H1 (cell line): ENCODE measurements around the gene IPO9. TPM values are rescaled to one million over a fixed set of nuclear protein-coding genes. Genes with fewer than 3 reads are reported as not detected.

Source experiments
- CTCF ChIA-PET: fragments of 300-600 bp; sonication (Branson Sonifier 250); formaldehyde crosslinking; loops from one replicate; lab custom pipeline; 2021; ENCODE audit not compliant: partially characterized antibody; lab: Charles Lee
- POLR2A ChIA-PET: fragments of 300-600 bp; sonication (Branson Sonifier 250); formaldehyde crosslinking; loops from one replicate; lab custom pipeline; 2021; ENCODE audit warnings: inconsistent platforms; ENCODE audit not compliant: partially characterized antibody; lab: Charles Lee
- DNase-seq, 2 experiments: peaks; one replicate each; pipeline versions ENCODE4 v3.0.0 to v3.0.0-alpha.2; 2010 to 2022; ENCODE audit warnings: low spot score in 2 of 2, low read depth in 1 of 2, mixed read lengths in 1 of 2
- FAIRE-seq: peaks from 2 replicates; lab custom pipeline; 2011; peaks lifted over from hg19 to GRCh38; lab: Jason Lieb, UNC
- H2AFZ ChIP-seq: 2 replicates; pipeline ENCODE4 v1.8.1; 2012; ENCODE audit warnings: low read length, inconsistent platforms
- H2AK5ac ChIP-seq: 2 replicates; pipeline ENCODE4 v1.6.1; 2013; ENCODE audit warnings: low read depth, low read length
- H2BK120ac ChIP-seq: replicated peaks from 2 replicates; pipeline ENCODE3; 2013; ENCODE audit warnings: low read depth, low read length, inconsistent platforms
- H2BK12ac ChIP-seq: 2 replicates; pipeline ENCODE4 v1.6.1; 2013; ENCODE audit warnings: low read depth, low read length
- H2BK15ac ChIP-seq: 2 replicates; pipeline ENCODE4 v1.6.1; 2013; ENCODE audit warnings: low read length
- H2BK20ac ChIP-seq: 2 replicates; pipeline ENCODE4 v1.6.1; 2013; ENCODE audit warnings: low read length
- H2BK5ac ChIP-seq: 2 replicates; pipeline ENCODE4 v1.6.1; 2013; ENCODE audit warnings: low read depth, low read length
- H3K14ac ChIP-seq: 2 replicates; pipeline ENCODE4 v1.6.1; 2013; ENCODE audit warnings: inconsistent platforms; ENCODE audit not compliant: insufficient read length
- H3K18ac ChIP-seq: 2 replicates; pipeline ENCODE4 v1.6.1; 2013; ENCODE audit warnings: low read length; ENCODE audit errors: extremely low read depth
- H3K23ac ChIP-seq: 2 replicates; pipeline ENCODE4 v1.6.1; 2013; ENCODE audit warnings: inconsistent platforms; ENCODE audit not compliant: insufficient read length
- H3K23me2 ChIP-seq: 2 replicates; pipeline ENCODE4 v1.6.1; 2013; ENCODE audit warnings: low read depth, low read length
- H3K27ac ChIP-seq: 2 replicates; pipeline ENCODE4 v1.6.1; 2011; ENCODE audit warnings: low read depth, low read length, inconsistent platforms
- H3K27me3 ChIP-seq, 4 experiments: replicated peaks in 1 of 4; 1 replicate in 1 of 4; 2 replicates in 3 of 4; pipeline versions ENCODE4 v1.6.1 to v1.8.1; 2011 to 2013; ENCODE audit warnings: low read length in 3 of 4, mild to moderate bottlenecking in 3 of 4, inconsistent platforms in 2 of 4, mixed read lengths in 2 of 4, moderate library complexity in 1 of 4; ENCODE audit not compliant: control insufficient read depth in 3 of 4, insufficient read depth in 3 of 4; ENCODE audit errors: extremely low read depth in 1 of 4
- H3K36me3 ChIP-seq, 4 experiments: 2 replicates each; pipeline versions ENCODE4 v1.6.1 to v1.8.1; 2011 to 2013; ENCODE audit warnings: mild to moderate bottlenecking in 4 of 4, low read length in 3 of 4, moderate library complexity in 2 of 4, control low read depth in 1 of 4, inconsistent platforms in 1 of 4; ENCODE audit not compliant: insufficient read depth in 4 of 4, control insufficient read depth in 2 of 4
- H3K4ac ChIP-seq: replicated peaks from 2 replicates; pipeline ENCODE3; 2013; ENCODE audit warnings: low read length, low read depth, mixed read lengths, inconsistent platforms; ENCODE audit not compliant: insufficient read length
- H3K4me1 ChIP-seq, 4 experiments: replicated peaks in 1 of 4; 1 replicate in 1 of 4; 2 replicates in 3 of 4; pipeline versions ENCODE4 v1.6.1 to v1.8.1; 2011 to 2013; ENCODE audit warnings: low read length in 3 of 4, inconsistent platforms in 2 of 4, mixed read lengths in 1 of 4; ENCODE audit not compliant: insufficient read depth in 4 of 4, control insufficient read depth in 3 of 4
- H3K4me2 ChIP-seq, 2 experiments: 2 replicates each; pipeline versions ENCODE4 v1.6.1 to v1.8.1; 2011 to 2013; ENCODE audit warnings: low read depth in 2 of 2, low read length in 2 of 2, control low read depth in 1 of 2, inconsistent platforms in 1 of 2, mild to moderate bottlenecking in 1 of 2; ENCODE audit not compliant: insufficient read depth in 1 of 2
- H3K4me3 ChIP-seq, 4 experiments: fragments of 200-600, 300-600 bp in 1 of 4; sonication (generic), shearing (Covaris generic), sonication (Bioruptor Twin) in 1 of 4; 2 replicates each; pipeline versions ENCODE4 v1.5.1 to v1.8.1; 2011 to 2016; ENCODE audit warnings: low read length in 4 of 4, low read depth in 3 of 4, control low read depth in 2 of 4, inconsistent platforms in 2 of 4, mild to moderate bottlenecking in 2 of 4, mixed read lengths in 1 of 4, moderate library complexity in 1 of 4; ENCODE audit not compliant: insufficient read depth in 2 of 4; ENCODE audit errors: extremely low read depth in 1 of 4
- H3K56ac ChIP-seq: replicated peaks from 2 replicates; pipeline ENCODE3; 2013; ENCODE audit warnings: low read depth, mild to moderate bottlenecking, mixed read lengths, low read length, inconsistent platforms; ENCODE audit not compliant: insufficient read length
- H3K79me1 ChIP-seq: 2 replicates; pipeline ENCODE4 v1.6.1; 2013; ENCODE audit warnings: low read depth, low read length, control low read depth
- H3K79me2 ChIP-seq, 2 experiments: 2 replicates each; pipeline versions ENCODE4 v1.6.1 to v1.8.1; 2012 to 2013; ENCODE audit warnings: low read length in 2 of 2, mild to moderate bottlenecking in 2 of 2, inconsistent platforms in 1 of 2; ENCODE audit not compliant: insufficient read depth in 2 of 2, control insufficient read depth in 1 of 2
- H3K9ac ChIP-seq, 4 experiments: replicated peaks in 1 of 4; 1 replicate in 1 of 4; 2 replicates in 3 of 4; pipeline versions ENCODE4 v1.6.1 to v1.8.1; 2011 to 2013; ENCODE audit warnings: low read depth in 3 of 4, low read length in 3 of 4, control low read depth in 2 of 4, mild to moderate bottlenecking in 2 of 4, moderate library complexity in 2 of 4, inconsistent platforms in 1 of 4; ENCODE audit errors: extremely low read depth in 1 of 4
- H3K9me3 ChIP-seq, 2 experiments: 2 replicates each; pipeline versions ENCODE4 v1.6.1 to v1.8.1; 2012 to 2013; ENCODE audit warnings: mild to moderate bottlenecking in 2 of 2, moderate library complexity in 2 of 2, control low read depth in 1 of 2, inconsistent platforms in 1 of 2, low read depth in 1 of 2, low read length in 1 of 2, mixed read lengths in 1 of 2; ENCODE audit not compliant: insufficient read depth in 2 of 2
- H4K20me1 ChIP-seq, 2 experiments: replicated peaks in 1 of 2; 2 replicates each; pipeline versions ENCODE3 to v1.8.1; 2011 to 2013; ENCODE audit warnings: inconsistent platforms in 2 of 2, low read length in 2 of 2, mild to moderate bottlenecking in 1 of 2; ENCODE audit not compliant: insufficient read depth in 2 of 2, control insufficient read depth in 1 of 2
- H4K5ac ChIP-seq: 2 replicates; pipeline ENCODE4 v1.6.1; 2013; ENCODE audit warnings: low read length, low read depth, mixed read lengths, inconsistent platforms; ENCODE audit not compliant: insufficient read length
- H4K8ac ChIP-seq: 2 replicates; pipeline ENCODE4 v1.8.0; 2013; ENCODE audit warnings: mild to moderate bottlenecking, moderate library complexity, low read length, inconsistent platforms; ENCODE audit not compliant: insufficient read depth; ENCODE audit errors: extremely low read depth
- H4K91ac ChIP-seq: replicated peaks from 2 replicates; pipeline ENCODE3; 2013; ENCODE audit warnings: low read length, mixed read lengths, inconsistent platforms; ENCODE audit not compliant: insufficient read length
- CBX8 ChIP-seq: fragments of 300-800, 300-1000 bp; sonication (generic); IDR thresholded peaks from 2 replicates; pipeline ENCODE4 v1.7.1; 2016; ENCODE audit warnings: low read depth, low read length, borderline replicate concordance
- MAFK ChIP-seq: IDR thresholded peaks from 2 replicates; pipeline ENCODE4 v1.6.1; 2012; ENCODE audit warnings: low read depth, mild to moderate bottlenecking, improper control_type of control experiment, low read length
- RAD21 ChIP-seq, 2 experiments: IDR thresholded peaks in 1 of 2; conservative IDR thresholded peaks in 1 of 2; 2 replicates each; pipeline ENCODE4 v1.6.1; 2011; ENCODE audit warnings: low read depth in 2 of 2, low read length in 2 of 2, improper control_type of control experiment in 1 of 2, inconsistent platforms in 1 of 2, mild to moderate bottlenecking in 1 of 2, moderate library complexity in 1 of 2
- ZNF274 ChIP-seq: IDR thresholded peaks from 2 replicates; pipeline ENCODE4 v1.7.0; 2012; ENCODE audit warnings: low read length, borderline replicate concordance; ENCODE audit errors: extremely low read depth
- whole genome bisulfite sequencing, 2 experiments: shearing (Covaris generic) in 1 of 2; methylation state at CpG; one replicate each; pipeline versions ENCODE4 v1.1.6 to v1.1.7; 2013 to 2015; ENCODE audit warnings: low lambda C conversion rate in 2 of 2, mixed read lengths in 2 of 2, inconsistent platforms in 1 of 2, low coverage in 1 of 2, missing lambda C conversion rate in 1 of 2; ENCODE audit not compliant: insufficient replicate concordance in 2 of 2, insufficient coverage in 1 of 2, insufficient read length in 1 of 2; ENCODE audit errors: extremely low coverage in 1 of 2, missing lambda C conversion rate in 1 of 2; 5-methylcytosine and 5-hydroxymethylcytosine counted together
- polyA plus RNA-seq, 7 experiments: library from polyadenylated mRNA; depleted of rRNA in 3 of 7; stranded (reverse) in 5 of 7; unstranded in 2 of 7; fragments of >200 nt in 5 of 7; fragments of 200-250 nt in 2 of 7; gene quantifications; 1 replicate in 5 of 7; 2 replicates in 1 of 7; 4 replicates in 1 of 7; pipeline versions ENCODE4 v1.2.1 to v1.2.3, GENCODE V29; 2011 to 2013; ENCODE audit warnings: missing spikeins in 2 of 7, mixed read lengths in 2 of 7
- total RNA-seq: library from RNA; stranded (reverse); fragmentation: NEBNext Ultra II Directional; extraction: Animal tissue kit (Norgen Biotek cat#: 25700); gene quantifications from 2 replicates; pipeline ENCODE4 v1.2.1, GENCODE V29; 2021

The IPO9 gene
- total and polyA plus RNA-seq, 2 of the 8 experiments (the other 6 are each of a cell fraction or from before 2014, with no cell fraction given), result 61.0 to 122 TPM

DNA sequence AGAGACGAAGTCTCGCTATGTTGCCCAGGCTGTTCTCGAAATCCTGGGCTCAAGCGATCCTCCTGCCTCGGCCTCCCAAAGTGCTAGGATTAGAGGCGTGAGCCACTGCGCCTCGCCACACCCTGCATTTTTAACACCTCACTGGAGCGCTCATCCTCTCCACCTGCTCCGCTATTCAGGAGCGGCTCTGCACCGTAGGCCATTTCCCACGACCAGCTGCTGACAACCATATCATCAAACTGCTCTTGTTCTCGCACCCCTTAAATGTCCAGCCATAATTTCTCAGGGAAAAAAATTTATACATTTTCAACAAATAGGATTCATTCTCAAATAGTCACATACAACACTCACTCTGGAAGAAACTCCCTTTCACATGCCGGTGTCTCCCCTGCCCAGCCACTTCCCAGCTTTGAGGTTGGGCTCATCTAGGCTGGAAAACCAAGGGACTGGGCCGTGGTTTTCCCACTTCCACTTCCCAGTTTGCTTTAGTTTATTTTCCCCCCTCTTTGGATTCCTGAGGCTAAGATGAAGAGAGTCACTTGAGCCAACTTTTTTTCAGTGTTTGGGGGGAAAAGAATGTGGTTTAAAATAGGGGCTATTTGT is 639 bp upstream of the IPO9 start:
- Histone ChIP-seq H3K56ac (no peak overlapping the region), H4K8ac (no peak overlapping the region), H4K91ac (no peak overlapping the region), H3K27me3 (no peaks in the 10 kb centered on the region), H3K23ac (no peak overlapping the region), H2BK5ac (no peak overlapping the region), H3K36me3 (no peaks in the 10 kb centered on the region; a peak in 1 of 8 replicates), H3K4me1 (peaks cover 0 to 5% (median 1%) of the 10 kb centered on the region in 4 experiments; a peak in 3 of 7 replicates), H4K5ac (no peak overlapping the region), H2BK20ac (no peak overlapping the region), H2AK5ac (no peak overlapping the region), H3K9ac (no peak overlapping the region), H3K23me2 (0 out of 2 replicates have a peak, but pooled peaks cover 3% of the 10 kb centered on the region), H3K79me2 (peaks cover 33 to 42% of the 10 kb centered on the region in 2 experiments), H3K79me1 (no peaks in the 10 kb centered on the region), H3K27ac (no peak overlapping the region), H2AFZ (no peak overlapping the region), H3K4ac (no peak overlapping the region), H2BK120ac (no peak overlapping the region), H2BK12ac (no peak overlapping the region), H3K4me3 (peak overlapping the region in 1 of 4 experiments; percentile 100; a peak in 2 of 8 replicates), H2BK15ac (no peak overlapping the region), H3K18ac (no peak overlapping the region), H3K4me2 (no peak overlapping the region), H4K20me1 (peaks cover 11 to 14% of the 10 kb centered on the region in 2 experiments), H3K9me3 (no peaks in the 10 kb centered on the region), H3K14ac (no peak overlapping the region)
- CTCF ChIA-PET, result interaction anchor here (0.7 to 4.1 kb wide), 7 partner anchors 15 to 316 kb away, joined by 3 to 19 read pairs (median 3); no protein-coding TSS in a partner anchor
- TF ChIP-seq MAFK (no peak), CBX8 (no peak), RAD21 (IDR thresholded peaks at IDR 0.05 in 1 of 2, conservative IDR thresholded peaks at IDR 0.05 in 1 of 2; ENCODE audit: low read depth in 2 of 2, low read length in 2 of 2) (no peak), ZNF274 (no peak)
- FAIRE-seq (no peak), DNase-seq (no peak)
- 93% methylated on average over 16 of the region's 16 CpGs; no CpG with 5 or more reads in 1 of the 2 experiments for WGBS, 2 experiments
- POLR2A ChIA-PET, result interaction anchor here (0.7 to 1.8 kb wide), 4 partner anchors 20 to 380 kb away, joined by 3 to 5 read pairs (median 3); no protein-coding TSS in a partner anchor
